BJ (cell line): Measurements from ENCODE around the gene RNF183. TPM values are rescaled to one million over a fixed set of nuclear protein-coding genes. Genes with fewer than 3 reads are reported as not detected.

Source experiments
- CTCF ChIA-PET: fragments of 350-600 bp; formaldehyde crosslinking; extraction: SDS; loops from one replicate; lab custom pipeline; 2021; ENCODE audit warnings: antibody characterized with exemption, inconsistent platforms; lab: Yijun Ruan, JAX
- POLR2A ChIA-PET: fragments of 300-600 bp; sonication (Branson Sonifier 250); formaldehyde crosslinking; extraction: SDS; loops from one replicate; lab custom pipeline; 2021; ENCODE audit warnings: antibody characterized with exemption; lab: Charles Lee
- DNase-seq: peaks from one replicate; pipeline ENCODE4 v3.0.0-alpha.2; 2011; ENCODE audit warnings: low read depth
- H3K27me3 ChIP-seq: 2 replicates; pipeline ENCODE4 v1.6.0; 2011; ENCODE audit warnings: low read length; ENCODE audit not compliant: control insufficient read depth, insufficient read depth
- H3K36me3 ChIP-seq: 2 replicates; pipeline ENCODE4 v1.5.1; 2011; ENCODE audit warnings: low read length; ENCODE audit not compliant: control insufficient read depth, insufficient read depth
- H3K4me3 ChIP-seq: 2 replicates; pipeline ENCODE4 v1.5.1; 2011; ENCODE audit warnings: low read depth, mild to moderate bottlenecking, control low read depth, low read length
- polyA plus RNA-seq: library from polyadenylated mRNA; depleted of rRNA; stranded (reverse); fragments of >200 nt; gene quantifications from 2 replicates; pipeline ENCODE4 v1.2.3, GENCODE V29; 2011
- TF ChIP-seq, protein P1 (sequence below): IDR thresholded peaks from 2 replicates; pipeline ENCODE4 v1.5.1; 2011; ENCODE audit warnings: low read depth, mild to moderate bottlenecking, control low read depth, inconsistent platforms, low read length, moderate library complexity; ENCODE audit not compliant: insufficient read depth

Gene RNF183
- polyA plus RNA-seq, 1 experiment = not detected

DNA sequence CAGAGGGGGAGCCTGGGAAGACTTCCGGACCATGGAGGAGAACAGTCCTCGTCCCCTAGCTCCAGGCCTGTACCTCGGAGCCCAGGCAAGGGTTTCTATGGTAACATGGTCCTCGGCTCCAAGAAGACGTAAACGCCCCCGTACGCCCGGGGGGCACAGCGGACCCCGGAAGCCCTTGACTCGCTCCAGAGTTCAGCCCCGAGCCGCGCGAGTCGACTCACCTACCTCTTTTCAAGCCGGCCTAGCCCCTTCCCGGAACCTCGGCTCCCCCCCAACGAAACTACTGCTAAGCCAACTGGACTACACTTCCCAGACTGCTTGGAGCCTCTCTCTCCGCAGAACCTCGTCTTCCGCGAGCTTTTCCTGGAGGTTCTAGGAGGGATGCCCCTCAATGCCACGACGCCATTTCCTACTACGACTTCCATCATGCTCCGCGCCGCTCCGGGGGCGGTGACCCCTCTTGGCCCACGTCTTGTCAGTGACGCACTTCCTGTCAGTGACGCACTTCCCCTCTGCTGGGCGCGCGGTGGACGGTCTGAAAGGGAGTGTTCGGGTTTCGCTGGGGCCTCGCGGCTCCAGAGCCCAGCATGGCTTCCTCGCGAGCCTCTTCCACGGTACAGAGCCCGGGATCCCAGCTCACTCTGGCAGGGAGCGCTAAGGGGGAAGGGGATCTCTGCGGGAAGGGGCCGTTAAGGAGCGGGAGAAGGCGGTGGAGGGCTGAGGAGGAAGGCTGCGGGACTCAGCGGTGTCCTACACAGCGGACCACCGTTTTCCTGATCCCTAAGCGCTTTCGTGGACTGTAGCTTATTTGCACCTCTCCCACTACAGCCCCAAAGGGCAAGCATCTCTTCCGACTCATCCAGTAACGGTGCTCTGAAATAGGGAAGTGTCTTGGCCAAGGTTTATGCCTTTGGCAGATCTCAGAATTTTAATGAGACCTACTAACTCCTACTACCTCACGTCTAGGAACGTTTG lies 27.7 kb downstream of the RNF183 start, which contains the start of the genes CDC26 and PRPF4:
Gene CDC26, minus strand, starts transcription at position 416 of the 975 bp plus-strand sequence. CDS start 3,065 bp downstream, outside the sequence.
Gene PRPF4, plus strand, starts transcription at position 502 of the 975 bp plus-strand sequence. Its CDS starts 86 bp downstream, at position 588.
- DNase-seq = peak; percentile 92
- ChIA-PET CTCF (interaction anchor here (0.6 to 4.8 kb wide), 27 partner anchors 8 to 380 kb away, joined by 3 to 45 read pairs (median 4); partner anchors contain the start of genes ALAD, C9orf43, POLE3 and SLC31A1), POLR2A (interaction anchor here (0.7 to 1.3 kb wide), 5 partner anchors 10 to 135 kb away, joined by 5 to 7 read pairs (median 6); partner anchors contain the start of genes C9orf43, FKBP15, POLE3 and SLC31A1)
- peaks cover 9% of the 10 kb centered on the region for H3K36me3 ChIP-seq
- TF ChIP-seq, protein P1, sequence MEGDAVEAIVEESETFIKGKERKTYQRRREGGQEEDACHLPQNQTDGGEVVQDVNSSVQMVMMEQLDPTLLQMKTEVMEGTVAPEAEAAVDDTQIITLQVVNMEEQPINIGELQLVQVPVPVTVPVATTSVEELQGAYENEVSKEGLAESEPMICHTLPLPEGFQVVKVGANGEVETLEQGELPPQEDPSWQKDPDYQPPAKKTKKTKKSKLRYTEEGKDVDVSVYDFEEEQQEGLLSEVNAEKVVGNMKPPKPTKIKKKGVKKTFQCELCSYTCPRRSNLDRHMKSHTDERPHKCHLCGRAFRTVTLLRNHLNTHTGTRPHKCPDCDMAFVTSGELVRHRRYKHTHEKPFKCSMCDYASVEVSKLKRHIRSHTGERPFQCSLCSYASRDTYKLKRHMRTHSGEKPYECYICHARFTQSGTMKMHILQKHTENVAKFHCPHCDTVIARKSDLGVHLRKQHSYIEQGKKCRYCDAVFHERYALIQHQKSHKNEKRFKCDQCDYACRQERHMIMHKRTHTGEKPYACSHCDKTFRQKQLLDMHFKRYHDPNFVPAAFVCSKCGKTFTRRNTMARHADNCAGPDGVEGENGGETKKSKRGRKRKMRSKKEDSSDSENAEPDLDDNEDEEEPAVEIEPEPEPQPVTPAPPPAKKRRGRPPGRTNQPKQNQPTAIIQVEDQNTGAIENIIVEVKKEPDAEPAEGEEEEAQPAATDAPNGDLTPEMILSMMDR = no peak
- H3K27me3 ChIP-seq = no peaks in the 10 kb centered on the region
- H3K4me3 ChIP-seq = peak within 1 kb of the TSS; percentile 63

DNA sequence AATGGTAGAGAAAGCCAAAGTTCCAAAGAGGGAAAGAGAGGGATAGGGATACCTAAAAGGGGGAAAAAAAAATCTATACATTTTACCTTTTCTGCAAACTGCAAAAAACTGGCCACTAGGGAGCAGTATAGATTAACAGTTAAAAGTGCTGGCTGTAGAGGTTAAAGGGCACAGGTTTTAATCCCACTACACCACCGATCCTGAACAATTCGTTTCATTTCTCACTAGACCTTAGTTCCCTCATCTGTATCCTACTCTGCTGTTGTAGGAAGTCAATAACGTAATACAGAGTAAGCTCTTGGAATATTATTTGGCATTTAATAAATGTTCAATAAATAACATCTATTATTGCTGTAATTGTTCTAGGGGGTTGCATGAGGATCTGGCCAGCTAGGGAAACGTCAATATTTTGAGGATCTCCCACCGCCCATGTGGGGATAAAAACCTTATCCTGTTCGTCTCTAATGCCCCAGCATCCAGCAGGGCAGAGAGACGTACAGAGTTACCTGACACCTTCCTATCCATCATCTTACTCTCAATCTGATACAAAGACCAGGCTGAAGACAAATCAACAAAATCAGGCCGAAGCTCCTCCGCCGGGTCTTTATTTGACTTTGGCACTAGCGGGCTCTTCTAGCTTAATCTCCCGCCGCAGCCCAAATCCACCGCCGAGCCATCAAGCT lies 28.6 kb downstream of the RNF183 start:
- TF ChIP-seq, protein P1 = peak; percentile 60
- ChIA-PET CTCF (interaction anchor here (0.6 to 4.8 kb wide), 30 partner anchors 8 to 381 kb away, joined by 3 to 45 read pairs (median 4); partner anchors contain the start of genes ALAD, C9orf43, POLE3 and SLC31A1), POLR2A (interaction anchor here (0.7 to 1.3 kb wide), 4 partner anchors 9 to 135 kb away, joined by 5 to 7 read pairs (median 6); partner anchors contain the start of genes C9orf43, FKBP15, POLE3 and SLC31A1)
- peak overlapping the region; percentile 63 for H3K4me3 ChIP-seq
- no peaks in the 10 kb centered on the region for H3K27me3 ChIP-seq
- H3K36me3 ChIP-seq = peaks cover 11% of the 10 kb centered on the region
- DNase-seq = no peak

- POLR2A ChIA-PET = interaction anchor here (0.9 kb wide), 1 partner anchor 42 kb away, joined by 3 read pairs; no protein-coding TSS in a partner anchor
- CTCF ChIA-PET = interaction anchor here (1.2 to 2.1 kb wide), 3 partner anchors 10 to 131 kb away, joined by 3 to 5 read pairs (median 4); partner anchors contain the start of genes ALAD, FKBP15 and SLC31A1
Observed at GRCh38 chr9:113269871-113270270, 33.3 kb downstream of the RNF183 start.

GRCh38 chr9:113269355-113269754 lies 33.8 kb downstream of the RNF183 start:
- POLR2A ChIA-PET = interaction anchor here (0.9 kb wide), 1 partner anchor 43 kb away, joined by 3 read pairs; no protein-coding TSS in a partner anchor
- Histone ChIP-seq H3K36me3 (peaks cover 13% of the 10 kb centered on the region), H3K4me3 (no peak overlapping the region), H3K27me3 (no peaks in the 10 kb centered on the region)
- TF ChIP-seq, protein P1 = no peak
- no peak for DNase-seq
- CTCF ChIA-PET = interaction anchor here (0.6 to 2.1 kb wide), 4 partner anchors 10 to 132 kb away, joined by 3 to 5 read pairs (median 4); partner anchors contain the start of genes ALAD, FKBP15 and SLC31A1

More at GRCh38 chr9:113269871-113270270, 33.3 kb downstream of the RNF183 start:
- TF ChIP-seq, protein P1 = no peak
- DNase-seq = no peak
- H3K36me3 ChIP-seq = peaks cover 13% of the 10 kb centered on the region
- H3K4me3 ChIP-seq = no peak overlapping the region
- H3K27me3 ChIP-seq = no peaks in the 10 kb centered on the region
